ENCODE results near the gene LLPH.

LLPH gene

GRCh38 chr12:66108386-66108785, 22.2 kb downstream of the LLPH start:
- TF ChIP-seq JUND (IDR thresholded peaks at IDR 0.05; ENCODE audit: low read depth) = no peak
- no peak for DNase-seq (ENCODE audit: low read depth in 1 of 2, low spot score in 1 of 2)
- in situ Hi-C loops (cut with HindIII; ENCODE audit: low pct_unique_long_range_greater_than_20kb, low sequenced_read_pairs) = no loop called here

GRCh38 chr12:66107451-66107915, 23.1 kb downstream of the LLPH start:
- peak; percentile 39 to 90 for DNase-seq (ENCODE audit: low read depth in 1 of 2, low spot score in 1 of 2)
- no peak for TF ChIP-seq JUND (IDR thresholded peaks at IDR 0.05; ENCODE audit: low read depth)
- in situ Hi-C loops (cut with HindIII; ENCODE audit: low pct_unique_long_range_greater_than_20kb, low sequenced_read_pairs) = no loop called here

DNA sequence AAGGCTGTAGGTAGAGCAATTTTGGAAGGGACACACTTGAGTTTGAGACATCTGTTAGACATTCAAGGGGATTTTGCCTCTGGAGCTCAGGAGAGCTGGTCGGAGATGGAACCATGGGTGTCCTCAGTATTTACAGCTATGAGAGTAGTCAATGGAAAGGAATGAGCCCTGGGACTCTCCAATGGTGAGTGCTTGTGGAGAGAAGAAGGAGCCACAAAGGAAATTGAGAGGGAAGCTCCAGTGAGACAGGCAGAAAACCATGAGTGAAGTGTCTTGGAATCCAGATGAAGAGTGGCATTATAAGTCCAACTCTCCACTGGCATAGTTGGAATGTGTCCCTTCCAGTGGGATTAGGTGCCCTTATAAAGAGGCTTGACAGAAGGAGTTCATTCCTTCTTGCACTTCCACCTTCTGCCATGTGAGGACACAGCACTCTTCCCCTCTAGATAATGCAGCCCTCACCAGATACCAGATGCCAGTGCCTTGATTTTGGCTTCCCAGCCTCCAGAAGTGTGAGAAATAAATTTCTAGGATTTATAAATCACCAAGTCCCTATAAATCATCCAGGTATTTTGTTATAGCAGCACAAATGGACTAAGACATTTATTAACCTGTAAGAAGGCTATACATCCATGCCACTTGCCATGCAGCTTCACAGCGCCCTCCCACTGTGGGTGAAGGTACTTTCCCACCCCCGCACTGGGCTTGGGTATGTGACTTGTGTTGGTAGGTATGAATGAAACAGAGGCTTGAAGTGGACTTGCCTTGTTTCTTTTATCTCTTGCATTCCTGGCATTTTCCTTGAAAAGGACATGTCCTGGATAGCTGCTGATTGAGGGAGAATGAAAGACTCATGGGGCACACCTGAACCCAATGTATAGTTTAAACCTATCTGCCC, 27.3 kb downstream of the LLPH start:
- DNase-seq (ENCODE audit: low read depth in 1 of 2, low spot score in 1 of 2) = no peak
- in situ Hi-C loops (cut with HindIII; ENCODE audit: low pct_unique_long_range_greater_than_20kb, low sequenced_read_pairs) = no loop called here
- TF ChIP-seq JUND (IDR thresholded peaks at IDR 0.05; ENCODE audit: low read depth) = no peak

DNA sequence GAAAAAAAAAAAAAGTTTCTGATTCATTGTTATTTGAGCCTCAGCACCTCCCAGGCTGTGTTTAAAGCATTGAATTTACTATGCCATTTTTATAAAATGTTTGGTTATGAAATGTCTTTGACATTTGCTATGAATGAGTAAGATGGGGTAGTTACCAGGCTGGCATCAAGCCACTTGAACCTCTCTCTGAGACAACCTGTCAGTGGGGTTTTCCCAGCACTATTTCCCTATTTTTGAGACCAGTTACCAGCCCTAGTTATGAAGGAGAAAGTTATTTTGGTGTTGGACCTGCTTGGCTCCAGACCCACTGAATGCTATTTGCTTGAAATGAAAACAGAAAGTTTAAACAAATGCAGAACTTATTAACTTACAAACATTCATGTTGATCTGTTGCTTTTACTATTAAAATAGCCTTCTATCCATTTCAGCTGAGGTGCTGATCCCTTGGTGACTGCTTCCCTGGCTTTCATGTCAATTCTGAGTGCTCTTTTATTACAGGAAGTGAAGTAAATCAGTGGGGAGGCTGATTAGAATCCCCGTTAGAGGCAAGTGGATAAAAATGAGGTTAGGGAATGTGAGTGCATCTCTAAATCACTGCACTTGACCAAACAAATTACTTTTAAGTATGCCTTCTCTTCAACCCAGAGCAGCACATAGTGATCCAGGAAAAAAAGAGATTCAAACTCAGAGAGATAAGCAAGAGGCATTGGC, 37.8 kb downstream of the LLPH start:
- DNase-seq (ENCODE audit: low read depth in 1 of 2, low spot score in 1 of 2) = no peak
- in situ Hi-C loops (cut with HindIII; ENCODE audit: low pct_unique_long_range_greater_than_20kb, low sequenced_read_pairs) = no loop called here
- TF ChIP-seq JUND (IDR thresholded peaks at IDR 0.05; ENCODE audit: low read depth) = no peak

DNA sequence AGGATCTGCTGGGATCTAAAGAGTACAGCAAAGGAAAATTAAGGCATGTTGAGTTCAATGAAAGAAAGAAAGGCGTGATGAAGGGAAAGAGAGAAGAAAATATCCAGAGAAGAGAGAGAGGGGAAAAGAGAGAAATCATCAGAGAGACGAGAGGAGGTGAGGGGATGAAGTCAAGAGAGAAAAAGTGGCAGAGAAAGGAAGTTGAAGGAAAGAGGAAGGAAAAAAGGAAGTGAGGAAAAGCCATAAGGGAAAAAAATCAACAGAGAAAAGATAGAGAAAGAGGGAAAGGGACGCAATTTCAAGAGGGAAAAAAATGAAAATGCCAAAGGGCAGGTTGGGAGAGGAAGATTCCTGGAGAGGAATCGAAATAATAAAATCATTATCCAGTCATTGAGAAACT, 40.4 kb downstream of the LLPH start:
- DNase-seq (ENCODE audit: low read depth in 1 of 2, low spot score in 1 of 2) = no peak
- TF ChIP-seq JUND (IDR thresholded peaks at IDR 0.05; ENCODE audit: low read depth) = no peak
- in situ Hi-C loops (cut with HindIII; ENCODE audit: low pct_unique_long_range_greater_than_20kb, low sequenced_read_pairs) = no loop called here

DNA sequence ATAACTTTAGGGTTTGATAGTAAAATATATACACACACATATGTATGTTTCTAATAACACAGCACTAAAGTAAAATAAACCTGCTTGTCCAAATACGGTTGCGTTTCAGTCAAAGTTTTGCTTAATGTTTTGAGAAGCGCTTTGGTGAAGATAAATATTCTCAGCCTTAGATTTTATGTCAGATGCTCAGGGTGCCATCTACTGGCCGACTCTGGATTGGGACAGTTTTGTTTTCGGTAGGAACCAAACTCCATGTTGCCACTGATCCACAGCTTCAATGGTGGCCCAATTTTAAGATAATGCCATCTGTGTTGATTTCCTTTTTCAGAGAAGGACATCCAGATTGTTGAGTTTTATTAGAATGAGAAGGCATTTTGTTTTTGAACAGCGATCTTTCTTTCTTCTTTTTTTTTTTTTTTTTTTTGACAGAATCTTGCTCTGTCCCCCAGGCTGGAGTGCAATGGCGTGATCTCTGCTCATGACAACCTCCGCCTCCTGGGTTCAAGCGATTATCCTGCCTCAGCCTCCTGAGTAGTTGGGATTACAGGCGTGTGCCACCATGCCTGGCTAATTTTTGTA, 43.1 kb downstream of the LLPH start:
- DNase-seq (ENCODE audit: low read depth in 1 of 2, low spot score in 1 of 2) = peak; percentile 45 to 82
- in situ Hi-C loops (cut with HindIII; ENCODE audit: low pct_unique_long_range_greater_than_20kb, low sequenced_read_pairs) = no loop called here
- no peak for TF ChIP-seq JUND (IDR thresholded peaks at IDR 0.05; ENCODE audit: low read depth)

- TF ChIP-seq JUND (IDR thresholded peaks at IDR 0.05; ENCODE audit: low read depth) = no peak
- in situ Hi-C loops (cut with HindIII; ENCODE audit: low pct_unique_long_range_greater_than_20kb, low sequenced_read_pairs) = no loop called here
- DNase-seq (ENCODE audit: low read depth in 1 of 2, low spot score in 1 of 2) = no peak
Observed at GRCh38 chr12:66085998-66086397, 44.6 kb downstream of the LLPH start.

- in situ Hi-C loops (cut with HindIII; ENCODE audit: low pct_unique_long_range_greater_than_20kb, low sequenced_read_pairs) = no loop called here
- DNase-seq (ENCODE audit: low read depth in 1 of 2, low spot score in 1 of 2) = no peak
Observed at GRCh38 chr12:66085213-66085612, 45.3 kb downstream of the LLPH start.

DNA sequence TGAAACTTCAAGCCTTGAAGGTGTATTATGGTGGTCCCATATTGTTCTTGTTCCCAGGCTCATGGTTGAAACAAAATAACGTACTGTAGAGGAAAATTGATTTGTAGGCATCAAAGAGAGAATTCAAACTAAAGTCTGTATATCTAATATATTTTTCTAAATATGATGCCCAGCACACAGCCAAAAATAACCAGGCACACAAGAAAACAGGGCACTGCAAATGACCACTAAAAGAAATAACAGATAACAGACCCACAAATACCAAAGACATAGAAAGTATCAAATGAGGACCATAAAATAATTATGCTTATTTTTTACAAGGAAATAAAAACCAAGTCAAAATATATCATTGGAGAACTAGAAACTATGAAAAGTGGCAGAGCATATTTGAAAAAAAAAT, 46.8 kb downstream of the LLPH start:
- no peak for TF ChIP-seq JUND (IDR thresholded peaks at IDR 0.05; ENCODE audit: low read depth)
- no peak for DNase-seq (ENCODE audit: low read depth in 1 of 2, low spot score in 1 of 2)
- in situ Hi-C loops (cut with HindIII; ENCODE audit: low pct_unique_long_range_greater_than_20kb, low sequenced_read_pairs) = no loop called here

More at GRCh38 chr12:66085213-66085612, 45.3 kb downstream of the LLPH start:
- TF ChIP-seq JUND (IDR thresholded peaks at IDR 0.05; ENCODE audit: low read depth) = no peak

- TF ChIP-seq JUND (IDR thresholded peaks at IDR 0.05; ENCODE audit: low read depth) = no peak
- no peak for DNase-seq (ENCODE audit: low read depth in 1 of 2, low spot score in 1 of 2)
- in situ Hi-C loops (cut with HindIII; ENCODE audit: low pct_unique_long_range_greater_than_20kb, low sequenced_read_pairs) = no loop called here
Observed at GRCh38 chr12:66082744-66083143, 47.8 kb downstream of the LLPH start.

- no peak for DNase-seq (ENCODE audit: low read depth in 1 of 2, low spot score in 1 of 2)
- in situ Hi-C loops (cut with HindIII; ENCODE audit: low pct_unique_long_range_greater_than_20kb, low sequenced_read_pairs) = no loop called here
- no peak for TF ChIP-seq JUND (IDR thresholded peaks at IDR 0.05; ENCODE audit: low read depth)
Observed at GRCh38 chr12:66080791-66081190, 49.8 kb downstream of the LLPH start.

- in situ Hi-C loops (cut with HindIII; ENCODE audit: low pct_unique_long_range_greater_than_20kb, low sequenced_read_pairs) = no loop called here
- TF ChIP-seq JUND (IDR thresholded peaks at IDR 0.05; ENCODE audit: low read depth) = no peak
- DNase-seq (ENCODE audit: low read depth in 1 of 2, low spot score in 1 of 2) = no peak
Observed at GRCh38 chr12:66077542-66077941, 53.0 kb downstream of the LLPH start.

DNA sequence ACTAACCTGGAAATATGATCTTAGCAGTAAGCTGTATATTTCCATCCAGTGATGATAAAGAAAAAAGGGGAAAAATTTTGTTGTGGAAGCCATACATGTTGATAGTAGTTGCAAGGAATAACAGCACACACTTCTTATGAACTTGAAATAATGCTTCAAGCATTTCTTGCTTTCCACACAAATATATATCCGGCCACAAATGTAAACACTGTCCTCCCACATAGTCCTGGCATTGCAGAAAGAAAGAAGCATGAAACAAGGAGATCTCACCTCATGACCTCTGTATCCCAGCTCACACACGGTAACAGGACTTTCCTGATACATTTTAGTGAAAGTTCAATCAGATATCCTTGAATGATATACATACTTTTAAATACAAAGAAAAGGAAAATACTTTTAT, 56.0 kb downstream of the LLPH start:
- DNase-seq (ENCODE audit: low read depth in 1 of 2, low spot score in 1 of 2) = no peak
- no peak for TF ChIP-seq JUND (IDR thresholded peaks at IDR 0.05; ENCODE audit: low read depth)
- in situ Hi-C loops (cut with HindIII; ENCODE audit: low pct_unique_long_range_greater_than_20kb, low sequenced_read_pairs) = no loop called here

Data from T47D (cell line).